T-cell (primary cell): ENCODE results near the gene PRKCQ. TPM values are rescaled to one million over a fixed set of nuclear protein-coding genes. Genes with fewer than 3 reads are reported as not detected.

Source experiments
- ATAC-seq, 4 experiments: fragments of 200-7000 bp in 3 of 4; fragments of 150-1000 bp in 1 of 4; cut with Tn5 transposase; replicated peaks in 1 of 4; 1 replicate in 3 of 4; 2 replicates in 1 of 4; pipeline ENCODE4 v1.10.0; 2021; ENCODE audit warnings: moderate library complexity in 3 of 4, mild to moderate bottlenecking in 2 of 4, moderate number of reproducible peaks in 1 of 4
- CTCF ChIA-PET, 2 donors: fragments of 300-600 bp; sonication (Branson Sonifier 250); formaldehyde crosslinking; loops; one replicate each; lab custom pipeline; 2022; ENCODE audit warnings: antibody characterized with exemption in 2 of 2; lab: Charles Lee
- POLR2A ChIA-PET, 2 donors: fragments of 300-600 bp; sonication (Branson Sonifier 250); formaldehyde crosslinking; loops; one replicate each; lab custom pipeline; 2022; ENCODE audit warnings: antibody characterized with exemption in 2 of 2; lab: Charles Lee
- DNase-seq, 35 experiments: peaks; one replicate each; pipeline versions ENCODE4 v3.0.0 to v3.0.0-alpha.2; 2013 to 2023
- H3K27ac ChIP-seq: one replicate; pipeline ENCODE4 v1.5.1; 2013; ENCODE audit warnings: low read length
- H3K27me3 ChIP-seq, 2 experiments: replicated peaks in 1 of 2; 1 replicate in 1 of 2; 2 replicates in 1 of 2; pipeline versions ENCODE4 v1.6.1 to v1.7.0; 2013; ENCODE audit warnings: low read length in 1 of 2, mixed read lengths in 1 of 2; ENCODE audit not compliant: control insufficient read depth in 2 of 2, insufficient read depth in 2 of 2; ENCODE audit errors: extremely low read depth in 1 of 2
- H3K36me3 ChIP-seq, 2 donors: 1 replicate in 1 of 2; 2 replicates in 1 of 2; pipeline versions ENCODE4 v1.6.1 to v1.7.0; 2013; ENCODE audit warnings: low read length in 1 of 2; ENCODE audit not compliant: control insufficient read depth in 2 of 2, insufficient read depth in 1 of 2; ENCODE audit errors: extremely low read depth in 1 of 2
- H3K4me1 ChIP-seq, 2 experiments: 1 replicate in 1 of 2; 2 replicates in 1 of 2; pipeline versions ENCODE4 v1.6.1 to v1.7.0; 2013; ENCODE audit warnings: low read length in 2 of 2, mixed read lengths in 1 of 2; ENCODE audit not compliant: insufficient read depth in 2 of 2, control insufficient read depth in 1 of 2; ENCODE audit errors: extremely low read depth in 1 of 2
- H3K4me3 ChIP-seq, 2 donors: 1 replicate in 1 of 2; 2 replicates in 1 of 2; pipeline versions ENCODE4 v1.5.1 to v1.7.0; 2013; ENCODE audit warnings: mild to moderate bottlenecking in 2 of 2, low read length in 1 of 2, moderate library complexity in 1 of 2; ENCODE audit not compliant: control insufficient read depth in 1 of 2; ENCODE audit errors: extremely low read depth in 1 of 2
- H3K9me3 ChIP-seq: 2 replicates; pipeline ENCODE4 v1.7.0; 2013
- H3K27ac Mint-ChIP-seq, 2 donors: one replicate each; pipeline ENCODE4 v1.8.0; 2020 to 2021; ENCODE audit warnings: mild to moderate bottlenecking in 2 of 2, mixed read lengths in 2 of 2
- H3K27me3 Mint-ChIP-seq, 2 donors: one replicate each; pipeline ENCODE4 v1.8.0; 2021 to 2022; ENCODE audit warnings: mixed read lengths in 2 of 2
- H3K36me3 Mint-ChIP-seq: one replicate; pipeline ENCODE4 v1.8.0; 2021; ENCODE audit warnings: mixed read lengths
- H3K4me1 Mint-ChIP-seq, 3 donors: one replicate each; pipeline ENCODE4 v1.8.0; 2020 to 2022; ENCODE audit warnings: mixed read lengths in 3 of 3, mild to moderate bottlenecking in 1 of 3
- H3K4me3 Mint-ChIP-seq, 3 donors: one replicate each; pipeline ENCODE4 v1.8.0; 2020 to 2022; ENCODE audit warnings: mild to moderate bottlenecking in 3 of 3, mixed read lengths in 3 of 3, moderate library complexity in 3 of 3
- H3K9me3 Mint-ChIP-seq, 3 donors: one replicate each; pipeline ENCODE4 v1.8.0; 2020 to 2022; ENCODE audit warnings: mixed read lengths in 3 of 3
- WGBS: methylation state at CpG from one replicate; pipeline ENCODE4 v1.1.5; 2013; ENCODE audit warnings: missing lambda C conversion rate; ENCODE audit not compliant: insufficient coverage; 5-methylcytosine and 5-hydroxymethylcytosine counted together
- total RNA-seq, 35 experiments: library from RNA in 6 of 35; stranded (reverse) in 6 of 35; fragments of 120-200 nt in 1 of 35; gene quantifications; one replicate each; pipeline versions ENCODE4 v1.2.1 to v1.2.4 and lab custom pipeline; 2013 to 2026

PRKCQ gene
- total RNA-seq, 5 donors from 2014 or later (not counting 1 experiment from before 2014, with no cell fraction given) = 60.3 to 67.4 (median 61.6) TPM

DNA sequence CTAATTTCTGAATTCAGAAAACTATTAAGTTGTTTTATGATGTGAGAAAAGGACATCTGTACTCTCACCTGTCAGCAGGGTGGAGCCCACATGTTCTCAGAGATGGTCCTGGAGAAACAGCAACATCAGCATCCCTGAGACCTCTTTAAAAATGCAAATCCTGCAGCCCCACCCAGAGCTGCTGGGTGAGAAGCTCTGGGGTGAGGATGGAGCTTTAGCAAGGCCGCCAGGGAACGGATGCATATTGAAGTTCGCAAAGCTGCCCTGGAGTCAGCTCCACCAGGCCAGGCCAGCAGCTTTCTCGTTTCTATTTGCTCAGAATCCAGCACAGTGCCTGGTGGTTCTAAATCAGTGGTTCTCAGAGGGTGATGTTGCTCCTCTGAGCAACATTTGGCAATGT lies 49.1 kb downstream of the PRKCQ start:
- peaks cover 38 to 72% of the 10 kb centered on the region in 2 experiments for H3K4me1 ChIP-seq
- H3K27ac ChIP-seq = peak overlapping the region; percentile 86
- H3K36me3 ChIP-seq = peaks cover 3 to 13% of the 10 kb centered on the region in 2 donors
- Mint-ChIP-seq H3K4me3 (peak overlapping the region; percentile 83 to 90 (median 83)), H3K9me3 (no peaks in the 10 kb centered on the region), H3K27ac (peak overlapping the region; percentile 99 to 100), H3K4me1 (peaks cover 91 to 93% (median 93%) of the 10 kb centered on the region in 3 donors), H3K36me3 (peaks cover 37% of the 10 kb centered on the region), H3K27me3 (no peaks in the 10 kb centered on the region)
- H3K4me3 ChIP-seq = peak overlapping the region in 1 of 2 donors; percentile 31
- peak in 2 of 4 experiments; percentile 2 for ATAC-seq
- H3K9me3 ChIP-seq = no peaks in the 10 kb centered on the region
- DNase-seq = peak in 2 of 35 experiments; percentile 16 to 39
- ChIA-PET POLR2A (interaction anchor here (0.5 to 1.2 kb wide), 9 partner anchors 11 to 444 kb away, joined by 3 to 7 read pairs (median 3); no protein-coding TSS in a partner anchor), CTCF (interaction anchor here (0.7 to 3.4 kb wide), 9 partner anchors 12 to 57 kb away, joined by 3 to 19 read pairs (median 8); partner anchors contain the start of gene PRKCQ (in 1 of the 2))
- no peaks in the 10 kb centered on the region for H3K27me3 ChIP-seq
- WGBS = 84% methylated on average over 3 of the region's 4 CpGs

DNA sequence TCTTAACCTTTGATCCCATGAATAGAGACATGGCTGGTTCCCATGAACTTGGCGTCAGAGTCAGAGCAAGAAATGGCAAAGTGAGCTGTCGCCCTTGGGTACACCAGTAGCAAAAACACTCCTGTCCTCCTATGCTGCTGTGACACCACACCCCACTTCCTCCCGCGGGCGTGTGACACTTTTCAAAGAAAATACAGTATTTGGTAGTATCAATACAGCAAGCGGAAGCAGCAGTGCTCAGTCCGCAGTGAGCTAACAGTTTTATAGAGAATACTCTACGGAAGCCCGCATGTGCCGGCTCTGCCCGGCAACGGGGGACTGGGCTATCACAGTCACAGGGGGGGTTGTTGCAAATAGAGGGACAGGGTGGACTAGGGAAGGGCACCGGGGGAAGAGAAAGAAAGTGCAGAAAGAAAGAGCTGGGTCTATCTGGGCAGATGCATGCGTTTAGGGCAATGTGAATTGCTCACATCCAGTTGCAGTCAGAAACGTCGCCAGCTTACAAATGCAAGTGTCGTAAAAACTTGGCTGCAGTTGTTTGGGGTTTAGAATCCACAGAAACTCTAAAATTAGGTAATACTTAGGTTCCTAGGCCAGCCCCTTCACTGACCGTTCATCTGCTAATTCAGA lies 49.8 kb downstream of the PRKCQ start:
- Mint-ChIP-seq H3K27ac (peak overlapping the region; percentile 99 to 100), H3K27me3 (no peaks in the 10 kb centered on the region), H3K36me3 (peaks cover 41% of the 10 kb centered on the region), H3K4me3 (peak overlapping the region; percentile 83 to 90 (median 83)), H3K4me1 (peaks cover 91 to 93% (median 93%) of the 10 kb centered on the region in 3 donors), H3K9me3 (no peaks in the 10 kb centered on the region)
- Histone ChIP-seq H3K9me3 (no peaks in the 10 kb centered on the region), H3K27ac (peak overlapping the region; percentile 86), H3K4me3 (peak overlapping the region; percentile 31 to 42), H3K4me1 (peaks cover 38 to 68% of the 10 kb centered on the region in 2 experiments), H3K27me3 (no peaks in the 10 kb centered on the region), H3K36me3 (peaks cover 3 to 9% of the 10 kb centered on the region in 2 donors)
- ChIA-PET POLR2A (interaction anchor here (0.6 to 1.2 kb wide), 7 partner anchors 10 to 136 kb away, joined by 3 to 7 read pairs (median 3); no protein-coding TSS in a partner anchor), CTCF (interaction anchor here (0.7 to 3.4 kb wide), 10 partner anchors 13 to 77 kb away, joined by 3 to 19 read pairs (median 6); partner anchors contain the start of gene PRKCQ (in 1 of the 2))
- peak; percentile 96 to 98 (median 97) for ATAC-seq
- DNase-seq = peak; percentile 62 to 90 (median 81)
- WGBS = 0% methylated on average over 14 of the region's 18 CpGs

DNA sequence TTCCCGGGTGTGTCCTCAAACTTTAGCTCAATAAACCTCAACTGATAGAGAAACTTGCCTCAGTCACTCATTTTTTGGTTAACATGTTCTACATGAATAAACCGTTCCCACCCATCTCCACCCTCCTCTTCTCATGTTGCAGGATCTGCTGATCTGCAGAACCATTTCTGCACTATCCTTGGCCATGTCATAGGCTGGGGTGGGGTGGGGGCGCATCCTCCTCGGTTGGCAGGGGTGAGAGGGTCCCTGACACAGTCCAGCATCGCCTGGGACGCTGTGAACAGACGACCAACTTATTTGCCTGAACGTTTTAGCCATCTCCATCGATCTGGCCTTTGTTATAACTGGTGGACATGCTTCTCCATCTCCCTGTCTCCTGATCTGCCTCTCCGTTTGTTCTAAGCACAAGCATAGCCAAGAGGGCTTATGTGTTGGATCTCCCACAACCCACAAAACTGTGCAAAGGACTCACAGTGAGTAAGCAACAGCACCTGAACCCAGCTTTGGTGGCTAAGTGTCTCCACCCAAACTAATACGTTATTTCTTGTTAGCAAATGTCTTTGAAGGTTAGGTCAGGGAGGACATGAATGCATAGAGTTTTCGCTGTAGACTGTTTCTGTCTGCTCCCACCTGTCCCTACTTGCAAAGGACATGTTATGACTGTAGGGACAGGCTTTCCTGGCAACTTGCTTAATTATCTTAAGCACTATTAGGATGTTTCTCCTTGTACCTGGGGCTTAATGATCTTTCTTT lies 51.7 kb downstream of the PRKCQ start:
- Mint-ChIP-seq H3K27ac (peak overlapping the region; percentile 99 to 100), H3K4me1 (peaks cover 95 to 98% (median 98%) of the 10 kb centered on the region in 3 donors), H3K4me3 (peak overlapping the region in 1 of 3 donors; percentile 83), H3K36me3 (peaks cover 48% of the 10 kb centered on the region), H3K27me3 (no peaks in the 10 kb centered on the region), H3K9me3 (no peaks in the 10 kb centered on the region)
- DNase-seq (no peak), ATAC-seq (no peak)
- H3K4me1 ChIP-seq = peaks cover 38 to 77% of the 10 kb centered on the region in 2 experiments
- H3K36me3 ChIP-seq = peaks cover 3 to 24% of the 10 kb centered on the region in 2 donors
- H3K4me3 ChIP-seq = no peak overlapping the region
- no peaks in the 10 kb centered on the region for H3K9me3 ChIP-seq
- CTCF ChIA-PET = interaction anchor here (1.0 to 1.1 kb wide), 2 partner anchors 11 to 53 kb away, joined by 3 to 4 read pairs; no protein-coding TSS in a partner anchor
- 86% methylated on average over 4 of the region's 12 CpGs for WGBS
- H3K27me3 ChIP-seq = no peaks in the 10 kb centered on the region
- H3K27ac ChIP-seq = peak overlapping the region; percentile 86
- POLR2A ChIA-PET = no interaction called here

DNA sequence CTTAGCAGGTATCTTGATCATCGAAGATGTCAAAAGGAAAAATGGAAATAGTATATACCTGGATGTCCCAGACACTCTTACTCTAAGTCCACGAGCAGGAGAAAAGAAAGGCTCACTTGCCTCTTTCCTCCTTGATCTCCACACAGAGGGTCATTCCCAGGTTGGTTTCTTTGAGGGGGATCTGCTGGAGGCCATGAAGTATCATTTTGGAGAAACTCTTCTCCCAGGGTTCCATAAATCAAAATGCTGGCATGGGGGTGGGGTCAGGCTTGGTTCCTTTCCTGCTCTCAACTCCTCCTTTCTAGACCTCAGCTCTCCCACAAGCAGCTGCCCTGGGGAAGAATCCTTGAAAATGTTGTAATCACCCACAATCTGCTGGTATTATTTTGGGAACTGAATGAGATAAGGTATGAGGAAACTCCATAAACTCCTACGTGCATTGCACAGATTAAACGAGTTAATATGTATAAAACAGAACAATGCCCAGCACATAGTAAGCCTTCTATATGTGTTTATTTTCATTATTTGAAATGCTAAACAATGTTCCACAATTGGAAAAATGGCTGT lies 54.4 kb downstream of the PRKCQ start:
- peak overlapping the region in 1 of 3 donors; percentile 14 for H3K4me3 Mint-ChIP-seq
- no peaks in the 10 kb centered on the region for H3K27me3 ChIP-seq
- peak overlapping the region; percentile 57 to 100 for H3K27ac Mint-ChIP-seq
- H3K9me3 ChIP-seq = no peaks in the 10 kb centered on the region
- POLR2A ChIA-PET = no interaction called here
- H3K4me3 ChIP-seq = no peak overlapping the region
- peaks cover 87 to 91% (median 90%) of the 10 kb centered on the region in 3 donors for H3K4me1 Mint-ChIP-seq
- CTCF ChIA-PET = interaction anchor here in 1 of 2 donors (0.8 to 1.3 kb wide), 2 partner anchors 18 to 48 kb away, joined by 4 read pairs; no protein-coding TSS in a partner anchor
- no peaks in the 10 kb centered on the region for H3K9me3 Mint-ChIP-seq
- no peak for ATAC-seq
- no peak overlapping the region for H3K27ac ChIP-seq
- H3K36me3 ChIP-seq = peaks cover 3 to 36% of the 10 kb centered on the region in 2 donors
- DNase-seq = no peak
- no peaks in the 10 kb centered on the region for H3K27me3 Mint-ChIP-seq
- H3K4me1 ChIP-seq = peaks cover 30 to 57% of the 10 kb centered on the region in 2 experiments
- WGBS = no CpG with 5 or more reads among the region's 4 CpGs
- peaks cover 54% of the 10 kb centered on the region for H3K36me3 Mint-ChIP-seq

DNA sequence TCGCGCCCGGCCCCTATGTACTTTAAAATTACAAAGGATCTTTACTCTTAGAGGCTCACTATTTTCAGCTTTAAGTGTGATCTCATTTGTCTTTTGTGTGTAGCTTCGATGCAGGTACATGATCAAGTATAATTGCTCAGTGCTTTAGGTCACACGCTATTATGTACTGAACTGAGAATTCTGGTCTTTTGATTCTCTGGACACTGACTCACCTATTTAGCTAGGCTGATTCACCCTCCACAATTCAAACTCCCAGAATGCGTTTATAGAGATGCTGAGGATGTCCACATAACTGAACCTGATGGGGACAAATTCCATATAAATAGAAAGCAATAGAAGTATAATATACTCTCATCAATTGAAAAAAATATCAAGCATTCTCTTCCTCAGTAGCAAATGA lies 57.8 kb downstream of the PRKCQ start:
- DNase-seq = no peak

More for the DNA sequence above, 57.8 kb downstream of the PRKCQ start:
- H3K4me1 Mint-ChIP-seq = peaks cover 83 to 89% (median 86%) of the 10 kb centered on the region in 3 donors
- H3K36me3 Mint-ChIP-seq = peaks cover 48% of the 10 kb centered on the region
- Histone ChIP-seq H3K4me3 (no peak overlapping the region), H3K4me1 (peaks cover 22 to 43% of the 10 kb centered on the region in 2 experiments), H3K27me3 (no peaks in the 10 kb centered on the region), H3K36me3 (peaks cover 3 to 47% of the 10 kb centered on the region in 2 donors), H3K9me3 (no peaks in the 10 kb centered on the region), H3K27ac (no peak overlapping the region)
- peak overlapping the region; percentile 19 to 57 for H3K27ac Mint-ChIP-seq
- no CpG with 5 or more reads among the region's 6 CpGs for WGBS
- H3K4me3 Mint-ChIP-seq = no peak overlapping the region
- CTCF ChIA-PET = no interaction called here
- no peaks in the 10 kb centered on the region for H3K27me3 Mint-ChIP-seq
- ATAC-seq = no peak
- H3K9me3 Mint-ChIP-seq = no peaks in the 10 kb centered on the region
- POLR2A ChIA-PET = interaction anchor here in 1 of 2 donors (0.7 kb wide), 1 partner anchor 118 kb away, joined by 4 read pairs; no protein-coding TSS in a partner anchor
